SIG-M5 treated with dmso at 0.1 percent for 504 hours (cell line): ENCODE data around the gene ANO8.
"Not testable (repeated sequence)": the region's sequence is repeated elsewhere in the genome, so short reads cannot be mapped to it uniquely, and the experiment has no call there.

ENCODE experiments used
- DNase-seq: peaks from one replicate; lab custom pipeline; 2025; ENCODE audit not compliant: unreplicated experiment; lab: John Stamatoyannopoulos, UW

The ANO8 gene

GRCh38 chr19:17294051-17294891 is 40.4 kb downstream of the ANO8 start:
- DNase-seq: no peak

DNA sequence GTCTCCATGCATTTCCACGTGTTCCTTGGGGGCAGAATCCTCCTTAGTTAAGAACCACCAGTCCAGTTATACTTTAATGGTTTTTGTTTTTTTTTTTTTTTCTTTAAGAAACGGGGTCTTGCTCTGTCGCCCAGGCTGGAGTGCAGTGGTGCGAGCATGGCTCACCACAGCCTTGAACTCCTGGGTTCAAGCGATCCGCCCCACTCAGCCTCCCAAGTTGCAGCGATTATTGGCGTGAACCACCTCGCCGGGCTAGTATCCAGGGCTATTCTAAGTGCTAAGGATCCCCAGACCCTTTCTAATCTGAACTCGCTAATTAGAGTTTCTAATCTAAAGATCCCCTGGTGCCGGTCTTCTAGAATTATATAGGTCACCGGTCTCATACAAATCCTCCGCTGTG is 41.0 kb downstream of the ANO8 start:
- DNase-seq: no peak

DNA sequence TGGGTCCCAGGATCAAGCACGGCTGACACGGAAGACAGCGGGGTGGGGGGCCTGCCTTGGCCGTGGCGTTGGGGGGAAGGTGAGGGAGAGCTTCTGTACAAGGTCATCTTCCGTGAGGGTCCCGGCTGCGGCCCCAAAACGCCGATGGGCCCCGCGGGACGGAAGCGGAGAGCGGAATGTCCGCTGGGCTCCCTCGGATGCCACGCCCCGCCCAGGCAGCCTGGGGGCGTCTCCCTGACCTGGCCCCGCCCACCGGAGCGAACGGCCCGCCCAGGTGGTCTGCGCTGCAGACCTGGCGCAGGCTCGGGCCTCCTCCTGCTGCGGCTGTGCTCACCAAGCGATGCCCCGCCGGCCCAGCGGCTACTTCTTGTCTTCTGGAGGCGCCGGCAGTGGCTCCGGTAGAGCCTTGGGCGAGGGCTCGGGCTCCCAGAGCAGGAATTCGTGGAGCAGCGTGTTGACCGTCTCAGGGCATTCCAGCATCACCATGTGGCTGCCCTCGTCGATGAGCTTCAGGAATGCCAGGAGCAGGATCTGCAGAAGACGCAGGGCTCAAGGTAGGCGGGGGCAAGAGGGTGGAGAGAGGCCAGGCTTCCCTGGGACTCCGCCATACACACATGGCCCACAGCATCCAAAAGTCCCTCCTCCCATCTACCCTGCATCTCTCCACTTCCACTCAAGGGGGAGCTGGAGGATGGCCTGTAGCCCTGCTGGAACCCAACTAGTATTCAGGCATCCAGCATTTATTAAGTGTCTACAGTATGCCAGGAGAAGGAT is 42.2 kb downstream of the ANO8 start:
- peak; percentile 88 for DNase-seq

DNA sequence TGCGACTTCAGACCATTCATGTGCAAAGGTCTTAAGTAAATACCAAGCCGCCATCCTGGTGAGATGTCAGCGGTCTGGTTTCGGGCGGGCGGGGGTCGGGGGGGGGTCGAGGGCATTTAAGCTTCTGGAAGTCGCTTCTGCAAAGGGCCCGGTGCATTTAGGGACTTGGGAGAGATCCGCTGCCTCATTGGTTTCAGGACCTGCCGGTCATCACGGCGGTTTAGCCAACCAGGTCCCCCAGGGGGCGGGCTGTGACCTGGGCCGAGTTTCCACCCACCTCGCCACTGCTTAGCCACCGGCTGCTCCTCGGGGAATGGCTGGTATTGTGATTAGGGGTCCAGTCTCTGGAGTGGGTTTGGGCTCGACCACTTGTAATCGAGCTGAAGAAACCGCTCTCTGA is 45.2 kb downstream of the ANO8 start:
- DNase-seq: peak; percentile 38

DNA sequence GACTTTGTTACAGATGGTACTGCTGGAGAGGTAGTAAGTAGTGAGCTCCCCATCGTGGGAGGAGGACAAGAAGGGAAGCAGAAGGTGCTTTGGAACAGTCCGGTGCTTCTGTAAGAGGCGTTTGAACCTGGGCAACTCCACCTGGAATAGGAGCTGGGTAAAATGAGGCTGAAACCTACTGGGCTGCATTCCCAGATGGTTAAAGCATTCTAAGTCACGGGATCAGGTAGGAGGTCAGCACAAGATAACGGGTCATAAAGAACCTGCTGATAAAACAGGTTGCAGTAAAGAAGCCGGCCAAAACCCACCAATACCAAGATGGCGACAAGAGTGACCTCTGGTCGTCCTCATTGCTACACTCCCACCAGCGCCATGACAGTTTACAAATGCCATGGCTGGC is 47.9 kb downstream of the ANO8 start:
- no peak for DNase-seq

GRCh38 chr19:17286263-17286662 is 48.4 kb downstream of the ANO8 start:
- DNase-seq: no peak

DNA sequence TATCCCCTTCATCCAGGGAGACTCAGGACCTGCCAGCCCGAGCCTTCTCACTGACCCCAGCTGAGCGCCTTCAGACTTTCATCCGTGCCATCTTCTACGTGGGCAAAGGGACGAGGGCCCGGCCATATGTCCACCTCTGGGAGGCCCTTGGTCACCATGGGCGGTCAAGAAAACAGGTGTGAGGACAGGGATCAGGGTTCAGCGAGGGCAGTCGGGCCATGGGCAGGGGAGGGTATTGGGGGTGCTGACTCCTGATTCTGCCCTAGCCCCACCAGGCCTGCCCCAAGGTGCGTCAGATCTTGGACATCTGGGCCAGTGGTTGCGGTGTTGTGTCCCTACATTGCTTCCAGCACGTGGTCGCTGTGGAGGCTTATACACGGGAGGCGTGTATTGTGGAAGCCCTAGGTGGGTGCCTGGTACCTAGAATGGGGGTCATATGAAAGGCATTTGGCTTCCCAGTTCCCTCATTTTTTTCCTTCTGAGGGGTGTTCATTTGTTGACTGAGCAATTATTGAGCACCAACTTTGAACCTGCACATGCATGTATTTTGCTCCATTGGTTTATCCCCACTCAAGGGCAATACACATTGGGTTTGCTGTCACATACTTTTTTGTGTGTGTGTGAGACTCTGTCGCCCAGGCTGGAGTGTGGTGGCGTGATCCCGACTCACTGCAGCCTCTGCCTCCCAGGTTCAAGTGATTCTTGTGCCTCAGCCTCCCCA is 49.1 kb downstream of the ANO8 start:
- DNase-seq: no peak

GRCh38 chr19:17283504-17283996 is 51.1 kb downstream of the ANO8 start:
- no peak for DNase-seq

- peak; percentile 74 for DNase-seq
Observed at GRCh38 chr19:17282488-17283125, 52.0 kb downstream of the ANO8 start.

GRCh38 chr19:17281391-17282304 is 53.0 kb downstream of the ANO8 start, which contains the start of gene ANKLE1:
ANKLE1 (plus strand) TSS chr19:17281901; CDS start chr19:17281921, 20 bp downstream.
- DNase-seq: peak; percentile 81

DNA sequence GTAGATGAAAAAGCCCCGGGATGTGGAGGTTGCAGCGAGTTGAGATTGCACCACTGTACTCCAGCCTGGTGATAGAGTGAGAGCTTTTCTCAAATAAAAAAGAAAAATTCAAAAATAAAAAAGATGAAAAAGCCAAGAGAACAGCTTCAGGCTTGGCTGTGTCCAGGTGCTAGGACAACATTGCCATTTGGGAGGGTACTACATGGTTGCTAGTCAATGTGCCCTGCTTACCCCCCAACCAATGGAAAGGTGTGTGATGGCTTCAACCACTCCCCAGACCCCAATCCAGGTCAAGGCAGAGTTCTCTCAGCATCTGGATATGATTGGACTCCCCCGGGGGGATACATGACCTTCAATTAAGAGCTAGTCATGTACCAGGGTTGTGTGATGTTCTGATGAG is 55.2 kb downstream of the ANO8 start:
- DNase-seq: no peak

- no peak for DNase-seq
Observed at GRCh38 chr19:17275441-17276175, 59.0 kb downstream of the ANO8 start.

- DNase-seq: not testable (repeated sequence)
Observed at GRCh38 chr19:17274892-17275291, 59.8 kb downstream of the ANO8 start.
